MM.1S (cell line): ENCODE measurements around the gene LMF1.

Source experiments
- DNase-seq: peaks from one replicate; pipeline ENCODE4 v3.0.0-alpha.2; 2015
- H2AFZ ChIP-seq: fragments of 300-600 bp; sonication (generic); 2 replicates; pipeline ENCODE4 v1.6.0; 2016; ENCODE audit warnings: antibody characterized with exemption, low read length
- H3F3A ChIP-seq: fragments of 300-600 bp; sonication (generic); 2 replicates; pipeline ENCODE4 v1.6.1; 2016; ENCODE audit warnings: mild to moderate bottlenecking, antibody characterized with exemption, low read length, moderate library complexity, mixed read lengths; ENCODE audit not compliant: insufficient read depth
- H3K27ac ChIP-seq: fragments of 300-600 bp; sonication (generic); 2 replicates; pipeline ENCODE4 v1.5.1; 2016; ENCODE audit warnings: mild to moderate bottlenecking, low read length
- H3K27me3 ChIP-seq: fragments of 300-600 bp; sonication (generic); replicated peaks from 2 replicates; pipeline ENCODE4 v1.6.0; 2016; ENCODE audit warnings: low read length; ENCODE audit not compliant: insufficient read depth
- H3K36me3 ChIP-seq: fragments of 300-600 bp; sonication (generic); replicated peaks from 2 replicates; pipeline ENCODE4 v1.6.1; 2016; ENCODE audit warnings: mild to moderate bottlenecking, low read length, mixed read lengths; ENCODE audit not compliant: insufficient read depth
- H3K4me1 ChIP-seq: fragments of 300-600 bp; sonication (generic); 2 replicates; pipeline ENCODE4 v1.6.1; 2016; ENCODE audit warnings: low read length, mixed read lengths
- H3K4me2 ChIP-seq: fragments of 300-600 bp; sonication (generic); 2 replicates; pipeline ENCODE4 v1.6.0; 2016; ENCODE audit warnings: low read depth, low read length
- H3K4me3 ChIP-seq: fragments of 300-600 bp; sonication (generic); 2 replicates; pipeline ENCODE4 v1.5.1; 2016; ENCODE audit warnings: low read length, mixed read lengths
- H3K79me2 ChIP-seq: fragments of 300-600 bp; sonication (generic); 2 replicates; pipeline ENCODE4 v1.6.1; 2016; ENCODE audit warnings: mixed run types, low read length, mixed read lengths
- H3K9ac ChIP-seq: fragments of 300-600 bp; sonication (generic); 2 replicates; pipeline ENCODE4 v1.6.1; 2016; ENCODE audit warnings: low read length, mixed read lengths
- H3K9me2 ChIP-seq: fragments of 300-600 bp; sonication (generic); replicated peaks from 2 replicates; pipeline ENCODE4 v1.6.1; 2016; ENCODE audit warnings: mild to moderate bottlenecking, low read length, mixed read lengths; ENCODE audit not compliant: insufficient read depth
- H3K9me3 ChIP-seq: fragments of 300-600 bp; sonication (generic); replicated peaks from 2 replicates; pipeline ENCODE4 v1.6.1; 2016; ENCODE audit warnings: mild to moderate bottlenecking, low read length, mixed read lengths; ENCODE audit not compliant: insufficient read depth
- H4K20me1 ChIP-seq: fragments of 300-600 bp; sonication (generic); 2 replicates; pipeline ENCODE4 v1.6.1; 2016; ENCODE audit warnings: mild to moderate bottlenecking, low read length, moderate library complexity, mixed read lengths; ENCODE audit not compliant: insufficient read depth
- CTCF ChIP-seq: fragments of 300-600 bp; sonication (generic); IDR thresholded peaks from 2 replicates; pipeline ENCODE4 v1.5.1; 2016; ENCODE audit warnings: antibody characterized with exemption, low read length, mixed read lengths
- EZH2 ChIP-seq: fragments of 300-600 bp; sonication (generic); optimal IDR thresholded peaks from 2 replicates; pipeline ENCODE3; 2017; ENCODE audit warnings: low read depth, mild to moderate bottlenecking, antibody characterized with exemption, low read length, mixed read lengths
- EZH2phosphoT487 ChIP-seq: fragments of 300-600 bp; sonication (generic); IDR thresholded peaks from 2 replicates; pipeline ENCODE4 v1.6.1; 2018; ENCODE audit warnings: antibody characterized with exemption, low read length

LMF1 gene

GRCh38 chr16:878072-878784 lies 92.6 kb downstream of the LMF1 start:
- Histone ChIP-seq H3K79me2 (no peaks in the 10 kb centered on the region), H2AFZ (no peak overlapping the region), H3K36me3 (no peaks in the 10 kb centered on the region), H3K4me3 (no peak overlapping the region), H3K27me3 (peaks cover 94% of the 10 kb centered on the region), H3K9ac (no peak overlapping the region), H3K9me3 (no peaks in the 10 kb centered on the region), H4K20me1 (no peaks in the 10 kb centered on the region), H3K4me2 (no peak overlapping the region), H3F3A (no peaks in the 10 kb centered on the region), H3K4me1 (no peaks in the 10 kb centered on the region), H3K9me2 (no peaks in the 10 kb centered on the region), H3K27ac (no peak overlapping the region)
- DNase-seq, result peak; percentile 33
- no peak for TF ChIP-seq EZH2phosphoT487
- peak; percentile 39 for TF ChIP-seq CTCF
- TF ChIP-seq EZH2, result no peak

- Histone ChIP-seq H3F3A (no peaks in the 10 kb centered on the region), H3K79me2 (no peaks in the 10 kb centered on the region), H3K27ac (no peak overlapping the region), H3K9me3 (no peaks in the 10 kb centered on the region), H4K20me1 (no peaks in the 10 kb centered on the region), H2AFZ (no peak overlapping the region), H3K9ac (no peak overlapping the region), H3K4me2 (no peak overlapping the region), H3K9me2 (no peaks in the 10 kb centered on the region), H3K36me3 (no peaks in the 10 kb centered on the region), H3K4me1 (no peaks in the 10 kb centered on the region), H3K4me3 (no peak overlapping the region), H3K27me3 (peaks cover 96% of the 10 kb centered on the region)
- TF ChIP-seq EZH2 (no peak), CTCF (no peak), EZH2phosphoT487 (no peak)
- no peak for DNase-seq
Observed at GRCh38 chr16:877242-878071, 93.3 kb downstream of the LMF1 start.

GRCh38 chr16:876523-877241 lies 94.1 kb downstream of the LMF1 start:
- Histone ChIP-seq H3K9me2 (no peaks in the 10 kb centered on the region), H3K79me2 (no peaks in the 10 kb centered on the region), H3K9me3 (no peaks in the 10 kb centered on the region), H3K27me3 (peaks cover 96% of the 10 kb centered on the region), H3K9ac (no peak overlapping the region), H3K36me3 (no peaks in the 10 kb centered on the region), H3F3A (no peaks in the 10 kb centered on the region), H2AFZ (no peak overlapping the region), H3K27ac (no peak overlapping the region), H3K4me3 (no peak overlapping the region), H3K4me2 (no peak overlapping the region), H3K4me1 (no peaks in the 10 kb centered on the region), H4K20me1 (no peaks in the 10 kb centered on the region)
- TF ChIP-seq CTCF (no peak), EZH2phosphoT487 (no peak), EZH2 (no peak)
- no peak for DNase-seq
